ENCODE results near the gene AFG3L2.

AFG3L2 gene

DNA sequence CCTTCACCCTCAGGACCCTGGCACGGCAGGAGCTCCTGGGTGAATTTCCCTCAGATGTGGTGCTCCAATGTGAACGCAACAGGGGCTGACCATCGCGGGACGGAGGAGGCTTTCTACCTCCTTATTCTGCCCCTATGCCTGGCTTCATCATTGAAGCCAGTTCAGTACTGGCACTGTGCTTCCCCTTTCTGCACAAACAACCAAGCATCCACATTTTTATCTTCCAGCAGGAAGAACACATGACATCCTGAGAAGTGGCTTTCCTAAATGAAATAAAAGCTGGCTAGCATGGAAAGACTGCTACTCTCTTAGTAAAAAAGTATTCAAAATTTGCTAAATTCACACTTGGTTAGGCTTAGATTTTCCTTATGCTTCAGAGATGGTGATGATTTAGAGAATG lies 24.8 kb downstream of the AFG3L2 start:
- no peak for DNase-seq

GRCh38 chr18:12347895-12348294 lies 29.1 kb downstream of the AFG3L2 start:
- no peak for DNase-seq

GRCh38 chr18:12346240-12346565 lies 30.8 kb downstream of the AFG3L2 start:
- DNase-seq: no peak

DNA sequence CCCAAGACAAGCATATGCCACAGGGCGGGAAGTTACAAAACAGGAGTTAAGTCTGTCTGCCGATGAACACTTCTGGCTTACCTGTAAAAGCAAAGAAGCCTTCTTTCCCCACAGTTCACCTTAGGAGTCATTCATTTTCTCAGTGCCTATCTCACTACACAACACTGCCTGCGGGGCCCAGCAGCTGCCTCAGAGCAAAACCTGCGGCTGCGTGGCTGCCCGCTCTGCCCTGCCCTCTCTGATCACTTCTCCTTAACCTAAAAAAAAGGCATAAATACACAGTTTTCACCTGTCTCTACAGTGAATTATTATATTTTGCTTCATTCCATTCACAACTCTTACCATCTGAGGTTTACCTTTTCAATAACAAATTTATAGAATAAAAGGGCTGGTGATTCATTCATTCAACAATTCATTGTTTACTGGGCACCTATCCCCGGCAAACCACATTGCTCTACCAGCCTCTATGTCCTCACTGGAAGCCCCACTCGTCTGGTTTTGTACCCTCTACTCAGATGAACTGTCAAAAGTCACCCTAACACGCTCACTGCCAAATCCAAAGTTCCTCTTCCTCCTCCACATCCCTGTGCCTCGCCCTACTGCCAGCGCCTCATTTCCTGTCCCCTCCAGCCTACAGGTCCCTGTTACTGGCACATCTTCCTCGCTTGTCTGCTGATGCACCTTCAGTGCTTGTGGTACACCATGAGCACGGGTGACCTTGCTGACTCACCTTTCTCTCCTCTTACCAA lies 31.4 kb downstream of the AFG3L2 start:
- DNase-seq: no peak

GRCh38 chr18:12342661-12343060 lies 34.4 kb downstream of the AFG3L2 start:
- no peak for DNase-seq

GRCh38 chr18:12340945-12341660 lies 35.9 kb downstream of the AFG3L2 start:
- DNase-seq: no peak

GRCh38 chr18:12338382-12338781 lies 38.6 kb downstream of the AFG3L2 start:
- no peak for DNase-seq

DNA sequence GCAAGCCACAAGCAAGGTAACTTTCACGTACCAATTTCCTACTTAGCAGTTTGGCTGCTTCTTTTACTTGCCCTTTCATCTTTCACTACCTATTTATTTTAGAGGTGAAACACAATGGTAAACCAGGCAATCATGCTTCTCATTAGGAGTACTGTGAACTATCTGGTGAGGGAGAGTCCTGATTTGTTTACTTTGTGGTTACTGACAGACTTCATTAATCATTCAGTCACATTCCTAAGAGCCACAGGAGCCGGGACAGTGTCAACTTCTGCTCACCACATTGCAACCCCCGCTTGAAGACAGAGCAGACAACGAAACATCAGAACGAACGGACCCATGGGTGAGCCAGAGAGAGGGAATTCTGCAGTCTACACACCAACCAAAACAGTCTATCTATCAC lies 40.1 kb downstream of the AFG3L2 start:
- no peak for DNase-seq

- no peak for DNase-seq
Measured at GRCh38 chr18:12336171-12336613, 40.8 kb downstream of the AFG3L2 start.

DNA sequence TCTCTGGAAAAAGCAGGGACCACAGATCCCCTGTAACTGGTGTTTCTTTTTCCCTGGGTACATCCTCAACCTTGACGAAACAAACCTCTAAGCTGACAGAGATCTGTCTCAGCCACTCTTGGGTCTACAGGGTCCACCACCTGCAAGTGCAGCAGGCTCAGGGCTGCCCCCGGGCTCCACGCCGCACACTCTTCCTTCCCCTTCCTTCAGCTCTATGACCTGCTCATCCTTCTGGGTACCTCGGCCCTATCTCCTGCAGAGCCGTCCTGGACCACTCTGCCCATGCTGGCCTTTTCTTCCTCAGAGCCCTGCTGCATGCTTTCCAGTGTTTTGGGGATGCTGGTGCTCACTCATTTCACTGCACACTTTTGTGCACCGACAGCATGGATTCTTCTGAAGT lies 41.5 kb downstream of the AFG3L2 start:
- DNase-seq: no peak

GRCh38 chr18:12334863-12335262 lies 42.2 kb downstream of the AFG3L2 start:
- no peak for DNase-seq

- no peak for DNase-seq
Measured at GRCh38 chr18:12334366-12334808, 42.6 kb downstream of the AFG3L2 start.

- DNase-seq: no peak
Measured at GRCh38 chr18:12333506-12334290, 43.3 kb downstream of the AFG3L2 start.

DNA sequence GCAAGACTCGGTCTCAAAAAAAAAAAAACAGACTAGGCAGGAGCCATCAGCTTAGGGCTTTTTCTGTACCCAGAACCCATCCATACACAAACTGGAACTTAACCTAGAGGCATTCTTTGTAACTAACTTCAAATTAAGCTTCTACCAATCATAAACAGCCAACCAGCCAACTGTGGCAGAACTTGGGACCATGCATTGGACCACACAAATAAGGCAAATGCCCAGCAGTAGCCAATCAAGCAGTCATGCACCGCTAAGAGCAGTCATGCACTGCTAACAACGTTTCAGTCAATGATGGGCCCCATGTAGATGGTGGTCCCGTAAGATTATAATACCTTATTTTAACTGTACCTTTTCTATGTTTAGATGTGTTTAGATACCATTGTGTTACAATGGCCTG lies 46.3 kb downstream of the AFG3L2 start:
- no peak for DNase-seq

GRCh38 chr18:12329125-12329698 lies 47.8 kb downstream of the AFG3L2 start:
- no peak for DNase-seq

DNA sequence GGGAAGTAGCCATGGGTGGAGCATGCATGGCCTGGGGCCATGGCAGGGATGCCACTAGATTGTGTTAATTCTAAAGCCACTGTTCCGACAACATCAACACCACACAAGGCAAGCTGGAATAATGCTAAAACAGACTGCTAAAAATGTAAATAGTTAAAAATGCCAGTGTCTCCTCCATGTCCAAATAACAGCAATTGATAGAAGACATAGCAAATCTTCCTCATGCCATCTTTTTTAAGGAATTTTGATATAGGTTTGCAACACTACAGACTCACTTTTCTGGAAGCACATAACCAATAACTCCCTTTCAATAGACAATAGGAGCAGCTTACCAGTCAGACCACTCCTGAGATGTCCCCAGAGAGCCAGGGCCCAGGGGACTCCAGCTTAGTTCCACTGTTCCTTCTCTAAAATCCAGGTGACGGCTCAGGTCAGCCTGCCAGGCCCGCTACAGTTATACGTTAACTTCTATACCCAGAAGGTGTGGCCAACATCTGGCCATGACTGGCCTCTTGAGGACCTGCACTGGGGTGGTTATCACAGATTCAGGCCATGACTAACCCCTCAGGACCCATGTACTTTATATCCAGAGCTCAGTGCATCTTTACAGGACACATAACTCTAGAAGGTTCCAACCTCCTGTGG lies 48.7 kb downstream of the AFG3L2 start:
- DNase-seq: no peak

GRCh38 chr18:12327510-12328178 lies 49.4 kb downstream of the AFG3L2 start:
- peak; percentile 81 for DNase-seq

- no peak for DNase-seq
Measured at GRCh38 chr18:12326711-12327460, 50.1 kb downstream of the AFG3L2 start.

DNA sequence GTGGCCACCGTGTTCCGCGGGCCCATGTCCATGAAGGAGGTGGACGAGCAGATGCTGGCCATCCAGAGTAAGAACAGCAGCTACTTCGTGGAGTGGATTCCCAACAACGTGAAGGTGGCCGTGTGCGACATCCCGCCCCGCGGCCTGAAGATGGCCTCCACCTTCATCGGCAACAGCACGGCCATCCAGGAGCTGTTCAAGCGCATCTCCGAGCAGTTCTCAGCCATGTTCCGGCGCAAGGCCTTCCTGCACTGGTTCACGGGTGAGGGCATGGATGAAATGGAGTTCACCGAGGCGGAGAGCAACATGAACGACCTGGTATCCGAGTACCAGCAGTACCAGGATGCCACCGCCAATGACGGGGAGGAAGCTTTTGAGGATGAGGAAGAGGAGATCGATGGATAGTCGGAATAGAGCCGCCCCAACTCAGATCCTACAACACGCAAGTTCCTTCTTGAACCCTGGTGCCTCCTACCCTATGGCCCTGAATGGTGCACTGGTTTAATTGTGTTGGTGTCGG lies 51.2 kb downstream of the AFG3L2 start:
- DNase-seq: no peak

DNA sequence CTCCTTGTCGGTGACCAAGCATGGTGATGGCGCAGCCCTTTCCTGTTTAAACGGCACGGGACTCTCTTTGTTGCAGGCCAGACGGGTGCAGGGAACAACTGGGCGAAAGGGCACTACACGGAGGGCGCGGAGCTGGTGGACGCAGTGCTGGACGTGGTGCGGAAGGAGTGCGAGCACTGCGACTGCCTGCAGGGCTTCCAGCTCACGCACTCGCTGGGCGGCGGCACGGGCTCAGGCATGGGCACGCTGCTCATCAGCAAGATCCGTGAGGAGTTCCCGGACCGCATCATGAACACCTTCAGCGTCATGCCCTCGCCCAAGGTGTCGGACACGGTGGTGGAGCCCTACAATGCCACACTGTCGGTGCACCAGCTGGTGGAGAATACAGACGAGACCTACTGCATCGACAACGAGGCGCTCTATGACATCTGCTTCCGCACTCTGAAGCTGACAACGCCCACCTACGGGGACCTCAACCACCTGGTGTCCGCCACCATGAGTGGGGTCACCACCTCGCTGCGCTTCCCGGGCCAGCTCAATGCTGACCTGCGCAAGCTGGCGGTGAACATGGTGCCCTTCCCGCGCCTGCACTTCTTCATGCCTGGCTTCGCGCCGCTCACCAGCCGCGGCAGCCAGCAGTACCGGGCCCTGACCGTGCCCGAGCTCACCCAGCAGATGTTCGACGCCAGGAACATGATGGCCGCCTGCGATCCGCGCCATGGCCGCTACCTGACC lies 51.9 kb downstream of the AFG3L2 start:
- DNase-seq: no peak
